K562 (cell line): Measurements from ENCODE around the gene MCCD1. TPM values are rescaled to one million over a fixed set of nuclear protein-coding genes. Genes with fewer than 3 reads are reported as not detected.

Experiments used
- ATAC-seq: fragments of 200-7000 bp; cut with Tn5 transposase; 3 replicates; pipeline ENCODE4 v1.9.1; 2020; ENCODE audit warnings: moderate library complexity
- BruUV-seq: library from RNA; stranded (reverse); fragments of 400-500 nt; replicated peaks from 2 replicates; lab custom pipeline; 2021; lab: Mats Ljungman, UMichigan
- CTCF ChIA-PET: fragments of 300-600 bp; formaldehyde crosslinking; extraction: SDS; loops from one replicate; lab custom pipeline; 2021; ENCODE audit warnings: low intra/inter-chr PET ratio; lab: Yijun Ruan, JAX
- POLR2A ChIA-PET: fragments of 300-600, 350-650 bp; sonication (Branson Sonifier 250); formaldehyde crosslinking; extraction: SDS; loops from one replicate; lab custom pipeline; 2021; ENCODE audit warnings: antibody characterized with exemption, inconsistent platforms; lab: Yijun Ruan, JAX
- DNase-seq, 4 experiments: peaks; one replicate each; pipeline versions ENCODE4 v3.0.0 to v3.0.0-alpha.2; 2011 to 2018; ENCODE audit warnings: low spot score in 3 of 4, mixed read lengths in 3 of 4; ENCODE audit errors: extremely low read depth in 1 of 4
- FAIRE-seq: peaks from 2 replicates; lab custom pipeline; 2011; peaks lifted over from hg19 to GRCh38; lab: Jason Lieb, UNC
- H2AFZ ChIP-seq: 2 replicates; pipeline ENCODE4 v1.6.0; 2011; ENCODE audit warnings: low read depth, low read length, control low read depth, inconsistent platforms
- H3K27ac ChIP-seq: fragments of 200-600 bp; 3 replicates; pipeline ENCODE4 v1.8.0; 2011; ENCODE audit warnings: low read depth, mild to moderate bottlenecking, control low read depth, inconsistent platforms, low read length, moderate library complexity, mixed read lengths; ENCODE audit errors: extremely low read depth
- H3K27me3 ChIP-seq, 2 experiments: fragments of 300-600 bp in 1 of 2; 2 replicates in 1 of 2; 3 replicates in 1 of 2; pipeline versions ENCODE4 v1.6.0 to v1.8.0; 2011; ENCODE audit warnings: inconsistent platforms in 2 of 2, low read length in 2 of 2, mild to moderate bottlenecking in 1 of 2, mixed read lengths in 1 of 2, moderate library complexity in 1 of 2; ENCODE audit not compliant: control insufficient read depth in 2 of 2, insufficient read depth in 2 of 2
- H3K36me3 ChIP-seq: fragments of 300-600 bp; 3 replicates; pipeline ENCODE4 v1.8.0; 2011; ENCODE audit warnings: mild to moderate bottlenecking, low read length, inconsistent platforms; ENCODE audit not compliant: control insufficient read depth, insufficient read depth
- H3K4me1 ChIP-seq, 2 experiments: fragments of 200-600 bp in 1 of 2; replicated peaks in 1 of 2; 2 replicates in 1 of 2; 3 replicates in 1 of 2; pipeline versions ENCODE4 v1.5.1 to v1.8.0; 2011; ENCODE audit warnings: inconsistent platforms in 2 of 2, low read length in 2 of 2, mild to moderate bottlenecking in 1 of 2, mixed read lengths in 1 of 2, moderate library complexity in 1 of 2; ENCODE audit not compliant: control insufficient read depth in 2 of 2, insufficient read depth in 2 of 2
- H3K4me2 ChIP-seq: 2 replicates; pipeline ENCODE4 v1.6.1; 2011; ENCODE audit warnings: low read length, control low read depth, inconsistent platforms, mixed read lengths; ENCODE audit not compliant: insufficient read depth
- H3K4me3 ChIP-seq: fragments of 200-600 bp; sonication (generic), shearing (Covaris generic); 2 replicates; pipeline ENCODE4 v1.5.1; 2016; ENCODE audit warnings: control low read depth, inconsistent platforms
- H3K79me2 ChIP-seq: fragments of 200-600 bp; 3 replicates; pipeline ENCODE4 v1.8.0; 2011; ENCODE audit warnings: low read length, inconsistent platforms; ENCODE audit not compliant: control insufficient read depth, insufficient read depth
- H3K9ac ChIP-seq, 2 experiments: 2 replicates each; pipeline versions ENCODE4 v1.6.0 to v1.6.1; 2011; ENCODE audit warnings: low read depth in 2 of 2, low read length in 2 of 2, control low read depth in 1 of 2, inconsistent platforms in 1 of 2, mild to moderate bottlenecking in 1 of 2, mixed read lengths in 1 of 2; ENCODE audit not compliant: insufficient read depth in 1 of 2
- H3K9me1 ChIP-seq: one replicate; pipeline ENCODE4 v1.6.0; 2011; ENCODE audit warnings: inconsistent platforms, mild to moderate bottlenecking, low read length, moderate library complexity; ENCODE audit not compliant: control insufficient read depth, insufficient read depth
- H3K9me3 ChIP-seq: replicated peaks from 2 replicates; pipeline ENCODE4 v1.5.1; 2011; ENCODE audit warnings: low read depth, low read length, inconsistent platforms; ENCODE audit not compliant: control insufficient read depth, insufficient read depth
- H4K20me1 ChIP-seq: replicated peaks from 2 replicates; pipeline ENCODE4 v1.6.1; 2011; ENCODE audit warnings: low read length, inconsistent platforms, mixed read lengths; ENCODE audit not compliant: control insufficient read depth, insufficient read depth
- CBX5 ChIP-seq: IDR thresholded peaks from 2 replicates; pipeline ENCODE4 v1.6.1; 2014; ENCODE audit warnings: low read depth, borderline replicate concordance
- CCNT2 ChIP-seq: IDR thresholded peaks from 2 replicates; pipeline ENCODE4 v1.6.1; 2011; ENCODE audit warnings: borderline replicate concordance, low read depth, mild to moderate bottlenecking, moderate library complexity, mixed read lengths, low read length; ENCODE audit not compliant: insufficient read length; ENCODE audit errors: extremely low read depth
- CREB1 ChIP-seq, 2 experiments: sonication (generic) in 1 of 2; formaldehyde crosslinking in 1 of 2; IDR thresholded peaks; 2 replicates each; pipeline versions ENCODE4 v1.6.1 to v1.8.0; 2012 to 2022; ENCODE audit warnings: inconsistent platforms in 1 of 2, mild to moderate bottlenecking in 1 of 2, missing genetic modification reagents in 1 of 2, moderate library complexity in 1 of 2
- ETV1 ChIP-seq: fragments of 450-650 bp; conservative IDR thresholded peaks from 2 replicates; pipeline ENCODE4 v1.6.1; 2016; ENCODE audit warnings: missing genetic modification characterization, control low read depth, low read depth, missing compliant biosample characterization
- FOXA1 ChIP-seq: fragments of 450-650 bp; IDR thresholded peaks from 2 replicates; pipeline ENCODE4 v1.6.1; 2016; ENCODE audit warnings: mild to moderate bottlenecking, borderline replicate concordance
- FOXJ2 ChIP-seq: fragments of 200-800 bp; sonication (Bioruptor generic); IDR thresholded peaks from 2 replicates; pipeline ENCODE4 v1.6.1; 2016; ENCODE audit warnings: missing genetic modification characterization, missing compliant biosample characterization
- HNRNPH1 ChIP-seq: fragments of 200-400 bp; formaldehyde crosslinking; optimal IDR thresholded peaks from 2 replicates; pipeline ENCODE3; 2017; ENCODE audit warnings: low read depth, mild to moderate bottlenecking, low read length, moderate library complexity
- KAT2B ChIP-seq: IDR thresholded peaks from one replicate; pipeline ENCODE4 v1.6.1; 2012; ENCODE audit warnings: low read depth, mild to moderate bottlenecking, control low read depth, inconsistent platforms, low read length, moderate library complexity
- RB1 ChIP-seq: fragments of 450-650 bp; IDR thresholded peaks from 2 replicates; pipeline ENCODE4 v1.6.1; 2017; ENCODE audit warnings: low read depth, mild to moderate bottlenecking
- RBFOX2 ChIP-seq: fragments of 200-400 bp; formaldehyde crosslinking; IDR thresholded peaks from 2 replicates; pipeline ENCODE4 v1.6.1; 2017; ENCODE audit warnings: low read depth, mild to moderate bottlenecking, low read length, moderate library complexity
- RBM39 ChIP-seq: fragments of 200-400 bp; formaldehyde crosslinking; optimal IDR thresholded peaks from 2 replicates; pipeline ENCODE3; 2018; ENCODE audit warnings: low read depth, low read length
- TAF9B ChIP-seq: fragments of 450-650 bp; IDR thresholded peaks from 2 replicates; pipeline ENCODE4 v1.6.1; 2018; ENCODE audit warnings: mild to moderate bottlenecking; ENCODE audit not compliant: partially characterized antibody
- ZNF23 ChIP-seq: fragments of 250-450 bp; sonication (Bioruptor Pico); IDR thresholded peaks from 2 replicates; pipeline ENCODE4 v1.4.0; 2020; ENCODE audit warnings: mild to moderate bottlenecking
- ZNF24 ChIP-seq: fragments of 450-650 bp; IDR thresholded peaks from 2 replicates; pipeline ENCODE4 v1.6.1; 2016
- ZNF785 ChIP-seq: fragments of 250-450 bp; sonication (Bioruptor Pico); IDR thresholded peaks from 2 replicates; pipeline ENCODE4 v1.4.0; 2020; ENCODE audit warnings: mild to moderate bottlenecking
- ZNF830 ChIP-seq: fragments of 250-450 bp; sonication (Bioruptor Pico); IDR thresholded peaks from 2 replicates; pipeline ENCODE4 v1.5.0; 2021; ENCODE audit warnings: mild to moderate bottlenecking
- WGBS: fragments of 100-300 bp; shearing (Covaris generic); methylation state at CpG from one replicate; pipeline ENCODE4 v1.1.6; 2016; ENCODE audit warnings: low coverage, mixed read lengths; ENCODE audit not compliant: insufficient coverage; ENCODE audit errors: missing lambda C conversion rate; 5-methylcytosine and 5-hydroxymethylcytosine counted together
- in situ Hi-C: fragments of 300-500 bp; cut with MboI; formaldehyde crosslinking; loops from 4 replicates; pipeline ENCODE4 v1.15.0; 2018; ENCODE audit warnings: inconsistent platforms, mixed read lengths
- intact Hi-C: fragments of 100-400 bp; cut with micrococcal nuclease; formaldehyde crosslinking; loops from 2 replicates; pipeline ENCODE4 v1.14.2; 2022
- polyA plus RNA-seq, 8 experiments: library from polyadenylated mRNA; depleted of rRNA in 4 of 8; stranded (reverse) in 5 of 8; unstranded in 3 of 8; fragments of >200 nt; fragmentation: Nextera tagmentation in 2 of 8; fragmentation: Illumina TruSeq in 1 of 8; extraction: Ambion mirVana in 2 of 8; extraction: Trizol in 1 of 8; gene quantifications; 2 replicates each; pipeline versions ENCODE4 v1.2.1 to v1.2.3, GENCODE V29; 2011 to 2014; ENCODE audit warnings: inconsistent platforms in 1 of 8, missing spikeins in 1 of 8
- total RNA-seq, 7 experiments: library from RNA; depleted of rRNA in 6 of 7; stranded (reverse); fragments of >200 nt in 6 of 7; fragmentation: Illumina TruSeq in 2 of 7; extraction: Trizol in 2 of 7; gene quantifications; 2 replicates each; pipeline versions ENCODE4 v1.2.1 to v1.2.3, GENCODE V29; 2011 to 2021; ENCODE audit warnings: low replicate concordance in 1 of 7
- TF ChIP-seq, protein P1 (sequence below): sonication (generic); formaldehyde crosslinking; IDR thresholded peaks from 2 replicates; pipeline ENCODE4 v1.9.0; 2022; ENCODE audit warnings: mild to moderate bottlenecking, missing genetic modification reagents
- TF ChIP-seq, protein P2 (sequence below), 2 experiments: IDR thresholded peaks; 2 replicates each; pipeline ENCODE4 v1.6.1; 2011; ENCODE audit warnings: borderline replicate concordance in 1 of 2, control low read depth in 1 of 2, low read depth in 1 of 2, low read length in 1 of 2, mild to moderate bottlenecking in 1 of 2, mixed read lengths in 1 of 2, moderate library complexity in 1 of 2; ENCODE audit not compliant: insufficient read depth in 1 of 2, insufficient read length in 1 of 2, poor library complexity in 1 of 2, severe bottlenecking in 1 of 2; ENCODE audit errors: extremely low read depth in 1 of 2
- TF ChIP-seq, protein P3 (sequence below): fragments of 450-650 bp; IDR thresholded peaks from 2 replicates; pipeline ENCODE4 v1.6.1; 2018; ENCODE audit warnings: mild to moderate bottlenecking, low read depth; ENCODE audit not compliant: partially characterized antibody

Gene MCCD1
- total and polyA plus RNA-seq, 9 of the 15 experiments (the other 6 are each of a cell fraction or from before 2014, with no cell fraction given) = not detected

DNA sequence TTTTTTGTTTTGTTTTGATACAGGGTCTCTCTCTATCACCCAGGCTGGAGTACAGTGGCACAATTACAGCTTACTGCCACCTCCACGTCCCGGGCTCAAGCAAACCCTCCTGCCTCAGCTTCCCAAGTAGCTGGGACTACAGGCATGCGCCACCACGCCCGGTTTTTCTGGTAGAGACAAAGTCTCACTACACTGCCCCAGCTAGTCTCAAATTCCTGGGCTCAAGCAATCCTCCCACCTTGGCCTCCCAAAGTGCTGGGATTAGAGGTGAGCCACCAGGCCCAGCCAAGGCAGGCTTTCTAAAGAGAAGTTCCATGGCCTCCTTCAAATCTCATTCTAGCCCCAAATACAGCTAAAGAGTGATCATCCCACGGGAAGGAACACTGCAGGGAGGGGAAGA, 5.2 kb downstream of the MCCD1 start:
- ATAC-seq (no peak), DNase-seq (no peak), FAIRE-seq (no peak)
- no peak overlapping the region for H2AFZ ChIP-seq
- no peaks in the 10 kb centered on the region for H3K27me3 ChIP-seq
- H3K79me2 ChIP-seq = peaks cover 58% of the 10 kb centered on the region
- H4K20me1 ChIP-seq = peaks cover 48% of the 10 kb centered on the region
- no peak overlapping the region for H3K4me3 ChIP-seq
- POLR2A ChIA-PET = interaction anchor here (0.7 to 1.5 kb wide), 4 partner anchors 10 to 103 kb away, joined by 3 to 5 read pairs (median 4); partner anchors contain the start of gene NFKBIL1
- 96% methylated on average over 6 of the region's 6 CpGs for WGBS
- H3K4me2 ChIP-seq = no peak overlapping the region
- H3K9me3 ChIP-seq = no peaks in the 10 kb centered on the region
- H3K4me1 ChIP-seq = peaks cover 4 to 12% of the 10 kb centered on the region in 2 experiments; a peak in 4 of 5 replicates
- intact Hi-C loops = no loop called here
- H3K9ac ChIP-seq = peak overlapping the region in 1 of 2 experiments; percentile 22; a peak in 1 of 4 replicates
- H3K27ac ChIP-seq = no peak overlapping the region
- TSS peak; percentile 14 for BruUV-seq
- H3K36me3 ChIP-seq = peaks cover 95% of the 10 kb centered on the region
- H3K9me1 ChIP-seq = peaks cover 8% of the 10 kb centered on the region
- in situ Hi-C loops = loop anchor here (5.0 to 25.0 kb wide), 2 partner anchors 37 to 1428 kb away; partner anchors contain the start of genes BRD2, HLA-DMA and MICB
- CTCF ChIA-PET = no interaction called here
- TF ChIP-seq, protein P1, sequence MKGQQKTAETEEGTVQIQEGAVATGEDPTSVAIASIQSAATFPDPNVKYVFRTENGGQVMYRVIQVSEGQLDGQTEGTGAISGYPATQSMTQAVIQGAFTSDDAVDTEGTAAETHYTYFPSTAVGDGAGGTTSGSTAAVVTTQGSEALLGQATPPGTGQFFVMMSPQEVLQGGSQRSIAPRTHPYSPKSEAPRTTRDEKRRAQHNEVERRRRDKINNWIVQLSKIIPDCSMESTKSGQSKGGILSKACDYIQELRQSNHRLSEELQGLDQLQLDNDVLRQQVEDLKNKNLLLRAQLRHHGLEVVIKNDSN (CRISPR knock-in tag) = no peak
- no peak for TF ChIP-seq CBX5
- TF ChIP-seq CREB1 (IDR thresholded peaks at IDR 0.05) = no peak
- no peak for TF ChIP-seq CREB1 (CRISPR knock-in tag; IDR thresholded peaks at IDR 0.05)
- no peak for TF ChIP-seq RB1
- no peak for TF ChIP-seq ZNF830 (CRISPR knock-in tag)
- TF ChIP-seq, protein P2, sequence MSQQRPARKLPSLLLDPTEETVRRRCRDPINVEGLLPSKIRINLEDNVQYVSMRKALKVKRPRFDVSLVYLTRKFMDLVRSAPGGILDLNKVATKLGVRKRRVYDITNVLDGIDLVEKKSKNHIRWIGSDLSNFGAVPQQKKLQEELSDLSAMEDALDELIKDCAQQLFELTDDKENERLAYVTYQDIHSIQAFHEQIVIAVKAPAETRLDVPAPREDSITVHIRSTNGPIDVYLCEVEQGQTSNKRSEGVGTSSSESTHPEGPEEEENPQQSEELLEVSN (IDR thresholded peaks at IDR 0.05; ENCODE audit: borderline replicate concordance in 1 of 2, extremely low read depth in 1 of 2, insufficient read depth in 1 of 2, insufficient read length in 1 of 2, low read depth in 1 of 2, low read length in 1 of 2, poor library complexity in 1 of 2, severe bottlenecking in 1 of 2) = no peak
- TF ChIP-seq RBM39 = no peak
- TF ChIP-seq ZNF785 (CRISPR knock-in tag) = no peak
- no peak for TF ChIP-seq FOXJ2
- no peak for TF ChIP-seq ZNF23
- TF ChIP-seq KAT2B = no peak
- TF ChIP-seq CCNT2 = no peak
- TF ChIP-seq ZNF24 = no peak
- no peak for TF ChIP-seq ETV1 (tag)
- no peak for TF ChIP-seq FOXA1
- TF ChIP-seq, protein P3, sequence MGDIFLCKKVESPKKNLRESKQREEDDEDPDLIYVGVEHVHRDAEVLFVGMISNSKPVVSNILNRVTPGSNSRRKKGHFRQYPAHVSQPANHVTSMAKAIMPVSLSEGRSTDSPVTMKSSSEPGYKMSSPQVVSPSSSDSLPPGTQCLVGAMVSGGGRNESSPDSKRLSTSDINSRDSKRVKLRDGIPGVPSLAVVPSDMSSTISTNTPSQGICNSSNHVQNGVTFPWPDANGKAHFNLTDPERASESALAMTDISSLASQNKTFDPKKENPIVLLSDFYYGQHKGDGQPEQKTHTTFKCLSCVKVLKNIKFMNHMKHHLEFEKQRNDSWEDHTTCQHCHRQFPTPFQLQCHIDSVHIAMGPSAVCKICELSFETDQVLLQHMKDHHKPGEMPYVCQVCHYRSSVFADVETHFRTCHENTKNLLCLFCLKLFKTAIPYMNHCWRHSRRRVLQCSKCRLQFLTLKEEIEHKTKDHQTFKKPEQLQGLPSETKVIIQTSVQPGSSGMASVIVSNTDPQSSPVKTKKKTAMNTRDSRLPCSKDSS = no peak
- TF ChIP-seq TAF9B = no peak
- no peak for TF ChIP-seq HNRNPH1
- TF ChIP-seq RBFOX2 = 0 out of 2 replicates have a peak, but pooled peaks have one; percentile 32
